DMS79 (cell line): Measurements from ENCODE around the gene HNF1A.

ENCODE experiments used
- DNase-seq: peaks from one replicate; lab custom pipeline; 2025; lab: John Stamatoyannopoulos, UW

HNF1A gene

DNA sequence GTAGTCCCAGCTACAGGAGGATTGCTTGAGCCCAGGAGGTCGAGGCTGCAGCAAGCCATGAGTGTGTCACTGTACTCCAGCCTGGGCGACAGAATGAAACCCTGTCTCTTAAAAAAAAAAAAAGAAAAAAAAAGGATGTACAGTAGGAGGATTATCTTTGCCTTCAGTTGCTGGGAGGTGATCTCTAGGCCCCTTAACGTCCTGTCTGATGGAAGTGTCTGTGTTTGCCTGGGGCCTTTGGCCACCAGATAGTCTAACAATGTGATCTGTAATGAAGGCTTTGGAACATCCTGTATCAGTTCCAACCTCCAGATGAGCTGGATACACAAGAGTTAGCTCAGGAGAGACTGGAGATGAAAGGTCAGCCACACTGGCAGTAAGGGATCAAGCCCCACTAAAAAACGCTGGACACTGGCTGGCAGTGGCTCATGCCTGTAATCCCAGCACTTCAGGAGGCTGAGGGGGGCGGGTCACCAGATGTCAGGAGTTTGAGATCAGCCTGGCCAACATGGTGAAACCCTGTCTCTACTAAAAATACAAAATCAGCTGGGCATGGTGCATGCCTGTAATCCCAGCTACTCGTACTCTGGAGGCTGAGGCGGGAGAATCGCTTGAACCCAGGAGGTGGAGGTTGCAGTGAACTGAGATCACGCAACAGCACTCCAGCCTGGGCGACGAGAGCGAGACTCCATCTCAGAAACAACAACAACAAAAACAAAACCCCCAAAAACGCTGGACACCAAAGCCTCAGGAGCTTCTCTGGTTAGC is 19.0 kb upstream of the HNF1A start:
- DNase-seq, result no peak

DNA sequence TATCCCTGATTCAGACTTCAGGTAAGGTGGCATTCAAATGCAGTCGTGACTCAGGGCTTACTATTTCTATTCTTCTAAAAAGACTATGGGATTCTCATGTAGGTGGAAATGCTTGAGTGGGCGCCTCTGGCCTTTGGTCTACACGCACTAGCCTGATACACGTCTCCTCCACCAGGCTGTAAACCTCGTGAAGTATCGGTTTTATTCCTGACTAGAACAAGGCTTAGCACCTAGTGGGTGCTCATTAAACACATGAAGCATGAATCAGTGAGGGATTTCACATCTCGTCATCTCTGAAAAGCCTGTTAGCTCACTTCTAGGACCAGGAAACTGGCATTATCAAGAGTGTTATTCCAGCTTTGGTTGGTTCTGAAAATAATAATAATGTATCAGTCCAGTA is 17.7 kb upstream of the HNF1A start:
- no peak for DNase-seq

DNA sequence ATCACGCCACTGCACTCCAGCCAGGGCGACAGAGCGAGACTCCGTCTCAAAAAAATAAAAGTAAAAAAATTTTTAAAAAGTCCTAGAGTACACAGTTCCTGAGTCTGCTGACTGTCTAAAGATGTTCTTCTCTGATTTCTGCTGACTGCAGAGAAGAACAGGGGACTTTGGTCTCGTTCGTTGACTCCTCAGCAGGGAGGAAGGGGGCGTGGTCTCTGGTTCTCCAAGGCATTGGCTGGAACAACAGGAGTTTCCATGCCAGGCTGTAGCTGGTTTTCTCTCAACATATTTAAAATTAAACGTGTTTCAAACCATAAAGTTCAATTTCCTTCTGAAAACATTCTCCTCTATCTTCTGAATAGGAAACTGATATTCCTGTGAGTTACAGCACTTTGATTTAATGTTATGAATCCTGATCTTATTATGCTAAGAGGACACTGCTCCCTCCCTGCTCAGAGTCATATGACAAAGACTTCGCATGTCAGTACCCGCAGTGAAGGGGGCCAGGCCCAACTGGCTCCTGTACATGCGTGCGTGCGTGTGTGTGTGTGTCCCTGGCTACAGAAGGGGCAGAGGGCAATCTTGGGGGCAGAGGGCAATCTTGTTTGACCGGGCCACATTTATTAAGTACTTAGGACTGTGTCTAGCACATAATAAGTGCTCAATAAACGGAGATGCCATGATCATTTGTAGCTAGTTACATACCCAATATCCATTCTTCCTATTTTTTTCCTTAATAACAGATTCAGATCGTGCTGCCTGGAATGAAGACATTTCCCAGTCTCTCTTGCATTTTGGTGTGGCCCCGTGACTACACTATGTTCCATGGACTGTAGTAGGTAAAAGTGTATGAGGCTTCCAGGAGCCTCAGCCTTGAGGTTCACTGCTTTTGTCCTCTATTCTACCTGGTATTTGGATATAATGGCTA is 16.5 kb upstream of the HNF1A start:
- no peak for DNase-seq

DNA sequence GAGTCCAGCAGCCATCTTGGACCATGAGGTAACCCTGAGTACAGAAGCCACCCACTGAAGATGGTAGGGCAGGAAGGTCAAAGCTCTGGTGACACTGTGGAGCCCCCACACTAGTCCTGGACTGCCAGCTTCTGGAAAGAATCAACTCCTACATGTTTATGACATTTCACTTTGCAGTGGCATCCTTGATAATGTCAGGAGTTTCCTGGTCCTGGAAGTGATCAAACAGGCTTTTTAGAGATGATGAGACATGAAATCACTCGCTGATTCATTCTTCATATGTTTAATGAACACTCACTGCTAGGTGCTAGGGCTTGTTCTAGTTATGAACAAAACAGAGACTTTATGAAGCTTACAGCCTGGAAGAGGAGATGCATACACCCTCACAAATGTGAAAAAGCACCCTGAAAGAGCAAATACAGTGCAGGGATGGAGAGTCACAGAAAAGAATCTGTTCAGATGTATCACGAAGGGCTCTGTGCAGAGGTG is 15.8 kb upstream of the HNF1A start:
- DNase-seq, result no peak

DNA sequence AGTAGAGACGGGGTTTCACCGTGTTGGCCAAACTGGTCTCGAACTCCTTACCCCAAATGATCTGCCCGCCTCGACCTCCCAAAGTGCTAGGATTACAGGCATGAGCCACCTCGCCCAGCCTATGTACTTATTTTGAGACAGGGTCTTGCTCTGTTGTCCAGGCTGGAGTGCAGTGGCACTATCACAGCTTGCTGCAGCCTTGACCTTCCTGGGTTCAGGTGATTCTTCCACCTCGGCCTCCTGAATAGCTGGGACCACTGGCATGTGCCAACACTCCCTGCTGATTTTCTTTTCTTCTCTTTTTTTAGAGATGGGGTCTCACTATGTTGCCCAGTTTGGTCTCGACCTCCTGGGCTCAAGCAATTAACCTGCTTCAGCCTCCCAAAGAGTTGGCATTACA is 14.0 kb upstream of the HNF1A start:
- DNase-seq, result no peak

DNA sequence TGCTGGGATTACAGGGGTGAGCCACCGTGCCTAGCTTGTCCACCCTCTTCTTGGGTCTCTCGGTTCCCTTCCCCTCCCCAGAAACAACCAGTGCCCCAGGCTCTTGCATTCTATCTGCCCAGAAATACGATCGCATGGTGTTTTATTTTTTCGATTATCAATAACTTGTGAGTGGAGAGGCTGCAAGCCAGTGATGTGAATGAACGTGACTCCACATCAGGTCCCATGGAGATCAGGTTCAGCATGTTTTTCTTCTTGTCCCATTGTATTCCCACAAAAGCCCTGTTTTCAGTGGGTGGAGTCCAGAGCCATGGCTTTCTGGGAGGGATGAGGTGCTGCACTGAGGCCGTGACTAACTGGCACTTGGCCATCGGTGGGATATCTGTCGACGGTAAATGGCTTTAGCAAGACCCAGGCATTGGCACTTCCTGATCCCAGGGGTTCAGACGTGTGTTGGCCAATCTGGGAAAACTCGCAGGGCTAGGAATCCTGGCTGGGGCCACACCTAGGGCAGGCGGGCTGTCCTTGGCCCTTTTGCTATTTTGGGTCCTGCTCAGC is 12.7 kb upstream of the HNF1A start:
- no peak for DNase-seq

DNA sequence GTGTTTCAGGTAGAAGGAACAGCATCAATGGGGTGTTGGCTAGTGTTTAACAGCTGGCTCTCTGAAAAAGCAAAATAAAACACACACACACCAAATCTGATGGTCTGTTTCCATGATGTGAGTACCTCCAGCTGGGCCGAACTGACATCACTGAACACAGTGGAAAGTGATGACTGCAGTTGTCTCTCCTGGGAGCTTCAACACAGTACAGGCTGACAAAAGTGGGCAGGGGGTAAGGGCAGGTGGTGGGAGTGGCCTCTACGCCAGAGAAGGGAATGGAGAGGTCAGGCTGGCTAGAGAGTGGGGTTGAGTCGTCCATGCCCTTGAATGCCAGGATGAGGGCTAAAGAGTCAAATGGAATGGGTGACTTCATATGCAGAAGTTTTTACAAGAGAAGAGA is 8.0 kb upstream of the HNF1A start:
- DNase-seq, result no peak

DNA sequence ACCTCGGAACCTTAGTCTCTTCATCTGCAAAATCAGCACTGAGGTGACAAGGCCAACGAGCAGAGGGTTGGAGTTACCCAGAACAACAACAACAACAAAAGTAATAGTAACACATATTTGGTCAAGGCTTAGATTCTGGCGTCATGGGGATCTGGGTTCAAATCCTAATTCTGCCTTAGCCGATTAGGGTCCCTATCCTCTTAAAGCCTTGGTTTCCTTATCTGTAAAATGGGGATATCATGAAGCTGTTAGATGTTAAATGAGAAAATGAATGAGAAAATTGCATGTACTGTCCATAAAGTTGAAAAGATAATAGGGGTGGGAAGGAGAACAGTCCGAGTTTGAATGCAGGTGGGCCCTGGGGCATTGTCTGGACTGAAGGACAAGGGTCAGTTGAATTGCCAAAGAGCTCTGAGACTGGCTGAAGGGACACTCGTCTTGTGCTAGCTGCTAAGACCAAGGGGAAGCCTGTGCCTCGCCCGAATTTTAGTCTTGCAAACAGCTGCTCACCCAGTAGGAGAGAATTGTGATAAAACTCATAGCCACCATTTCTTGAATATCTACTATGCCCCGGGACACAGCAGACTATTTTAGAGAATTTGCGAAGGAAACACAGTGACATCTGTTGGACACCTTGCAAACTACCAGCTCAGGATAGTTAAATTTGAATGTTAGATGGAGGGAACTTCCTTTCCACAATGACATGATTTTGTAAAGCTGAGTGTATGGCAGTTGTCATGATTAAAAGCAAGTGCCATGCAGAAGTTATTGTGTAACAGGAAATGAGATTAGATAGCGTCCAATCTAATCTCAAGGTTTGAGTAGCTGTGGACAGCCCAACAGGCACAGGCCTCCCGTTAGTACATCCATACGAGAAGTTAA is 6.8 kb upstream of the HNF1A start:
- no peak for DNase-seq

DNA sequence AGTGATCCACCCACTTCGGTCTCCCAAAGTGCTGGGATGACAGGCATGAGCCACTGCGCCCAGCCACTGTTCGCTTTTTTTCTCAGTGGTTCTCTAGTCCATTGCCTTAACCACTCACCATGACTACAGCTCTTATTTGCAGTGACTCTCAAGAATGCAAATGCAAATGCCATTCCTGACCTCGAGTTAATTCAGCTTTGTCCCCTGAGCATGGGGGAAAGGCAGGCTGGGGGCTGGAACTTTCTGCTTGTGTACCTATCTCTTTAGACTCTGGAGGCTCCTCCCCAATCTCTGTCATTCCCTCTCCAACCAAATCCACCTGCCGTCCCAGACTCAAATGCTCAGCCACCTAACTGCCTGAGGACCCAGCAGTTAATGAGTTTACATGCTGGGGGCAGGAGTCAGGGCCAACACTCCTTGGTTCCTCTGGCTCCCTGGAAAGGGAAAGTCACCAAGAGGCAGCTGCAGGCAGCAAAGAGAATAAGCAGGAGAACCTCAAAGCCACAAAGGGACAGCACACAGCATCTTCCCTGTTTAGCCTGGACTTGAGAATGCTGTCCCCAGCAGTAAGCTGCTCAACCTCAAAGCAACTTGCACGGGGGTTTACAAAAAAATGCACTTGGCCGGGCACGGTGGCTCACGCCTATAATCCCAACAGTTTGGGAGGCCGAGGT is 5.3 kb upstream of the HNF1A start:
- peak; percentile 50 for DNase-seq

DNA sequence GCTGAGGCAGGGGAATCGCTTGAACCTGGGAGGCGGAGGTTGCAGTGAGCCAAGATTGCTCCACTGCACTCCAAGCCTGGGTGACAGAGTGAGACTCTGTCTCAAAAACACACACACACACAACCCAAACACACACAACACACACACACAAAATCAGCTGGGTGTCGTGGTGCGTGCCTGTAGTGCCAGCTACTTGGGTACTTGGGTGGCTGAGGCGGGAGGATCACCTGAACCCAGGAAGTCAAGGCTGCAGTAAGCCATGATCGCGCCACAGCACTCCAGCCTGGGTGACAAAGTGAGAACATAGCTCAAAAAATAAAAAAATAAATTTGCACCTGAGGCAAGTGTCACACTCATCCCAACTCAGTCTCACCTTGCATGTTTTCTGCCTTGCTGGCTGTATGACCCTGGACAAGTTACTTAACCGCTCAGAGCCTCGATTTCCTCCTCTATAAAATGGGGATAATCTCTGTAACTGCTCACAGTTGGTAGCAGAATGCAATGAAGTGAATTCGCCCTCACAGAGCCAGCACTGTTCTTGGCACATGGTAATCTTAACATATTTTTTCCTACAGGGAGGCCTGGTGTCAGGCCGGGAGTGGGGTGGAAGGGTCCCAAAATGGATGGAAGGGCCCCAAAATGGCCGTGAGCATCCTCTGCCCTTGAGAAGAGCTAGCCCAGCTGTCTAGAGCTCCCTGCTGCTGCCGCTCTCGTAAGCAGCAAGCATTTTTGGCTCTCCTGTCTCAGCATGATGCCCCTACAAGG is 630 bp upstream of the HNF1A start:
- DNase-seq, result no peak

DNA sequence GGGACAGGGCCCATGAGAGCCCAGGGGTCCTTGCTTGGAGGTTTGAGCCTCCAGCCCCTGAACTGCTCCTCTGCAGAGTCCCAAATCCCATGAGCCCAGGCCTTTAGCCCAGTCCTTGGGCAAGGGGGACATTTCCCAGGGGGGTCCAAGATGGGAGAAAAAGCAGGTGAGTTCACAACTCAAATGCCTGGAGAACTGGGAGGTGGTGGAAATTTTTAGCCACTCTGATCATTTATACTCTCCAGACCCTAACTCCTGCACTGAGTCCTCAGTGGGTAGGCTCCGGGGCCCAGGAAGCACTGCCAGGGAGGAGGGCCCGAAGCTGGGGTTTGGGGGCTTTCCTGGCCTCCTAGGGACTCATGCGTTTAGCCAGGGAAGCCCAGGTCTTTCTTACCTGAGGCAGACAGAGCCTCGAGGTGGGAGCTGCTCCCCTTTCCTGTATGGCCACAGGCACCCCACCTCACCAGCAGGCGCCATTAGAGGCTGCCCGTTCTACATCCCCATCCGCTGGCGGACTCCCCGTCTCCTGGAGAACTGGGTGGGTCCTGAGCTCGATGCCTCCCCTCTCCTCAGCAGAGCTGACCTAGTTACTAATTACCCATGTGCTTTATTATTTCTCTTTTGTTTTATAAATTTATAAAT is 998 bp downstream of the HNF1A start:
- no peak for DNase-seq

DNA sequence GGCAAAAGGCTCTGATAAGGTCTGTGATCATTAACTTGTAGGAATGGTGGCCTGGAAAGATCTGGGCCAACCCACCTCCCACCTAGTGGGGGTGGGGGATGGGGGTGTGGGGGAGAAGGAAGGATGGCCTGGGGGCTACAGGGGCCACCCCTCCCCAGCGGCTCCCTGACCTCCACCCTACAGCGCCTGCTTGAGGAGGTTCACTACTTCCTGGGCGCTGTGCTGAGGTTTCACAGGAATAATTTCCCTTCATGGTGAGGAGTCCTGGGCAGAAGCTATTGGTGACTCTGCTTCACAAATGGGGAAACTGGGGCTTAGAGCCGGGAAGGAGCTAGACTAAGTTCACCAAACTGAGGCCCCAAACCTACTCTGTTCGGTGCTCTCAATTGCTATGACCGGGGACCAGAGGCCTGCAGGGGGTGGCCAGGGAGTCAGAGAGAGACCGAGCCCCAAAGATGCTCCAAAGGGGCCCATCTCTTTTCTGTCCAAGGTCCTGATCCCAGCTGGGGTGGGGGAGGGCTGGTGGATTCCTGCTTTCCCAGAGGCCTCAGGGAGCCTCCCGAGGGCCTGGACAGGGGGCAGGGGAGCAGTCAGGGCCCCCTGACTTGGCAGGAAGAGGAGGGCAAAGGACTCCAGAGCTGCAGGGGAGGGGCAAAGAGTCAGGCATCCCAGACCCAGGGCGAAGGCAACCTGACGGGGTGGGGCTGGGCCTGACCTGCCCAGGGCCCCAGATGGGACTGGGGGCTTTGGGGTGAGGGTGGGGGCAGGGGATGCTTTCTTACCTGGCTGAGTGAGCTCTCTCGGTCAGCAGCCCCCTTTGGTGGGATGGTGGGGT is 1.7 kb downstream of the HNF1A start:
- no peak for DNase-seq

DNA sequence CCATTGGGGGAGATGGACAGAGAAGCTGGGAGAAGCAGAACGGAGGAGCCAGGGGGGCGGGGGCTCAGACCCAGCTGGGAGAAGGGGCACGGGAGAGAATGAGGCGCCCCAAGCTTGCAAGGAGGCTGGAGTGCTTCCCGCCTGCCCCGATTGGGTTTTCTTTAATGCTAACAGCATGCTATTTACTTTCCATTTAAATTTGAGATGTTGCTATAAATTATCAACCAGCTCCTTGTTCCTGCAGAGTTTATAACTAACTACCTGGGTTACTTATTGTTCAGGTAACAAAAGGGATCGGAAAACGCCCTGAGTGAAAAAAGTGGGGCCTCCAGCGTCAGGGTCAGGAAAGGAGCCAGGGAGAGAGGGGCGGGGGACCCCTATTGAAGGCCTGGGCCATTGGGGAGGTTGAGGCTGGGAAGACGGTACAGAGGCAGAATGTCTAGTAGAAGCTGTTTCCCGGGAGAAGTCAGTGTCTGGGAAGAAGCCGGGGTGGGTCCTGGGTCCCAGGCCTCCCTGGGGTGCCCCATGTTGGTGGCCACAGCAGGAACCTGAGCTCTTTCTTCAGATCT is 2.5 kb downstream of the HNF1A start:
- no peak for DNase-seq

DNA sequence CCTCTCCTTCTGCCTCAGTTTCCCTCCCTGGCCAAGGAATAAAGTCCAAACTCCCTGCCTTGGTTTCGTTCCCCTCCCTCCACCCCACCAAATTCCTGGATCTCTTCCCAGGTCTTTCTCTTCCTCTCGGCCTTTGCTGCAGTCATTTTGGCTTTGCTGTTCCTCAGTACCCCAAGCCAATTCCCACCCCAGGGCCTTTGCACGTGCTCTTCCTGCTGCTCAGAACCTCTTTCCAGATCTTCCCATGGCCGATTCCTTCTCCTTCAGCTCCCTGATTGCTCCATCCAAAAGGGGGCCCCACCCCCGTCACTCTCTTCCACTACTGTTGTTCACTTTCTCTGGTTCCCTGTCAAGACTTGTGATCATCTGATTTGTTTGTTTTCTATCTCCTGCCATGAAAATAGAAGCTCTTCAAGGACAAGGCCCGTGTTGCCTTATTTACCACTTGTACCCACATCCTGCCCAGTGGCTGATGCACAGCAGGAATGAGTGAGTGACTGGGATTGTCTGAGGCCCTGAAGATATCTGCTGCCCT is 3.1 kb downstream of the HNF1A start:
- no peak for DNase-seq

DNA sequence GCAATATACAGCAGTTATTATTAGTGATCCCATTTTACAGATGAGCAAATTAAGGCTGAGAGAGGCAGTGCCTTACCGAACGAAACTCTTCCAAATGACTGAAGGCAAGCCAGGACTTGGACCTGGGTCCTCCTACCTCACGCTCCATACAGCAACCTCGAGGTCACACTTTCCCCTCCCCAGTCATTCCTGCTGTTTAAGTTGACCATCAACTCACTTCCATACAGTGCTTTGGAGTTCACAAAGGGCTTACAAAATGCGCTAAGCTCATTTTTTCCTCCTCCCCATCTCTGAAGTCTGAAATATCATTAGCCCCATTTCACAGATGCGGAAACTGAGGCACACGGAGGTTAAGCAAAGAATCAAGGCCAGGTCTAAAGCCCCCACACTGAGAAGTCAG is 4.3 kb downstream of the HNF1A start:
- DNase-seq, result no peak

DNA sequence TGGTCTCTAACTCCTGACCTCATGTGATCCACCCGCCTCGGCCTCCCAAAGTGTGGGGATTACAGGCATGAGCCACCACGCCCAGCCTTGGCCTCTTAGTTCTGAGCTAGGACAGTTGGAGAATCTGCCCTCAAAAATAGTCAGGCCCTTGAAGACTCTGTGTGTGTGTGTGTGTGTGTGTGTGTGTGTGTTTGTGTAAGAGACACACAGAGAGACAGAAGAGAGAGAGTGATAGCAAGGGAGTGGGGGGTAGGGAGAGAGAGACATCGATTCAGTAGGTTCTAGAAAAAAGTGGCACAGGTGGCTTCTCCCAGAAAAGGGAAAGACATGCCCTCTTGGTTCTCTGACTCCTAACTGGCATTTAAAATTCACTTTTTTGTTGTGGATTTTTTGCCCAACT is 5.4 kb downstream of the HNF1A start:
- no peak for DNase-seq

DNA sequence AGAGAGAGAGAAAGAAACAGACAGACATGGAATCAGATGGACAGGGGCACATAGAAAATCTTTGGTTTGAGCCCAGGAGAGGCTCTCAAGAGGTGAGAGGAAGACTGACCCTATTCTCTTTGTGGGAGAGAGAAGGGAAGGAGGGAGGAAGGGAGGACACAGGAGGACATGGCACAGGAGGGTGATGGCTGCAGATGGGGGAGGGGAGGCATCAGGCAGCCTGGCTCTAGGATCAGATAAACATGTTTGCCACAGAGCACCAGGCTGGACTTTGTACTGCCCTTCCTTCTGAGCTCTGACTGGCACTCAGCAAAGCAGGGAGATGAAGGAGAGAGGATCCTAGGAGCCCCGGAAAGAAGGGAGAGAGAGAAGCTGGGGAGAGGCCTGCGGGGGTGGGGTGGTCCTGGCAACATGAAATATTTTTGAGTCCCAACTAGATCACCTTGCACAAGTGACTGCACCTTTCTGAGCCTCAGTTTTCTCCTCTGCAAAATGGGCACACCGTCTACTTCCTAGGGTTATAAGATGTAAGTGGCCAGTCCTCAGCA is 6.1 kb downstream of the HNF1A start:
- no peak for DNase-seq

DNA sequence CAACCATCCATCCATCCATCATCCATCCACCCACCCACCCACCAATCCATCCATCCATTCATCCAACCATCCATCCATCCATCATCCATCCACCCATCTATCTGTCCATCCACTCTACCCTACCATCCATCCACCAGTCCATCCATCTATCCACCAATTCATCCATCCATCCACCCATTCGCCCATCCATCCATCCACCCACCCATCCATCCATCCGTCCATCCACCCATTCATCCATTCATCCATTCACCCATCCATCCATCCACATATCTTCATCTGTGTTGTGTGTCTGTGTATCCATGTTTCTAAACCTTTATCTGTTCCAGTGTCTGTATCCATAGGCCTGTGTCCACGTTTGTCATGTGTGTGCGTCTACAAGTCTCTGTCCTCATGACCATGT is 9.9 kb downstream of the HNF1A start:
- no peak for DNase-seq
